ENCODE measurements around the gene CD248. TPM values are rescaled to one million over a fixed set of nuclear protein-coding genes. Genes with fewer than 3 reads are reported as not detected.
A peak's percentile ranks its signal among the peaks of the same experiment; 100 is the strongest.

Gene CD248
- total RNA-seq, 1 donor = 107 TPM

DNA sequence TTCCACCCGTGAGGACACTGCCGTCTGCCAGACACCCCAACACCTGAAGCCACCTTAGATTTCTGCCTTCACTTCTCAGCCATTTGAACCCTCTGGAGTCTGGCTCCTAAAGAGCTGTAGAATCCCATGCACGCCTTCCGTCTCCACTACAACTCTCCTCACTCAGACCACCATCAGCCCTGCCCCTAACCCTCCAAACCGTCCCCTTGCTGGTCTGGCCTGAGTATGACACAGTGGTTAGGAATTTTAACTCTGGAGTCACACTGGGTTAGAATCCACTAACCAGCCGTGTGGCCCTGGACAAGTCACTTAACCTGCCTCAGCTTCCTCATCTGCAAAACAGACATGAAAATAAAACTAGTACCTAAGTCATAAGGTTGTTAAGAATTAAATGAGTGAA, 35.8 kb downstream of the CD248 start:
- no peaks in the 10 kb centered on the region for H3K9me3 ChIP-seq (ENCODE audit: low read depth, low read length)
- peaks cover 4% of the 10 kb centered on the region for H3K4me1 ChIP-seq (ENCODE audit: insufficient read depth, low read length)
- TF ChIP-seq, protein P1, sequence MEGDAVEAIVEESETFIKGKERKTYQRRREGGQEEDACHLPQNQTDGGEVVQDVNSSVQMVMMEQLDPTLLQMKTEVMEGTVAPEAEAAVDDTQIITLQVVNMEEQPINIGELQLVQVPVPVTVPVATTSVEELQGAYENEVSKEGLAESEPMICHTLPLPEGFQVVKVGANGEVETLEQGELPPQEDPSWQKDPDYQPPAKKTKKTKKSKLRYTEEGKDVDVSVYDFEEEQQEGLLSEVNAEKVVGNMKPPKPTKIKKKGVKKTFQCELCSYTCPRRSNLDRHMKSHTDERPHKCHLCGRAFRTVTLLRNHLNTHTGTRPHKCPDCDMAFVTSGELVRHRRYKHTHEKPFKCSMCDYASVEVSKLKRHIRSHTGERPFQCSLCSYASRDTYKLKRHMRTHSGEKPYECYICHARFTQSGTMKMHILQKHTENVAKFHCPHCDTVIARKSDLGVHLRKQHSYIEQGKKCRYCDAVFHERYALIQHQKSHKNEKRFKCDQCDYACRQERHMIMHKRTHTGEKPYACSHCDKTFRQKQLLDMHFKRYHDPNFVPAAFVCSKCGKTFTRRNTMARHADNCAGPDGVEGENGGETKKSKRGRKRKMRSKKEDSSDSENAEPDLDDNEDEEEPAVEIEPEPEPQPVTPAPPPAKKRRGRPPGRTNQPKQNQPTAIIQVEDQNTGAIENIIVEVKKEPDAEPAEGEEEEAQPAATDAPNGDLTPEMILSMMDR (IDR thresholded peaks at IDR 0.05; ENCODE audit: extremely low read depth, low read depth, low read length) = no peak
- no peak for DNase-seq (ENCODE audit: insufficient read length, low spot score, missing footprints)
- no peak overlapping the region for H2AFZ ChIP-seq (ENCODE audit: low read length)
- H3K27me3 ChIP-seq (ENCODE audit: insufficient read depth, low read length) = peaks cover 6% of the 10 kb centered on the region
- peaks cover 18% of the 10 kb centered on the region for H3K79me2 ChIP-seq (ENCODE audit: insufficient read depth, low read length)
- H3K36me3 ChIP-seq (ENCODE audit: insufficient read depth, low read length) = peaks cover 22% of the 10 kb centered on the region
- no peak overlapping the region for H3K4me3 ChIP-seq (ENCODE audit: insufficient read depth, low read length)
- H3K27ac ChIP-seq (ENCODE audit: low read depth, low read length) = no peak overlapping the region
- no peak overlapping the region for H3K4me2 ChIP-seq (ENCODE audit: insufficient read depth, low read length)
- peaks cover 36% of the 10 kb centered on the region for H4K20me1 ChIP-seq (ENCODE audit: insufficient read depth, low read length)

DNA sequence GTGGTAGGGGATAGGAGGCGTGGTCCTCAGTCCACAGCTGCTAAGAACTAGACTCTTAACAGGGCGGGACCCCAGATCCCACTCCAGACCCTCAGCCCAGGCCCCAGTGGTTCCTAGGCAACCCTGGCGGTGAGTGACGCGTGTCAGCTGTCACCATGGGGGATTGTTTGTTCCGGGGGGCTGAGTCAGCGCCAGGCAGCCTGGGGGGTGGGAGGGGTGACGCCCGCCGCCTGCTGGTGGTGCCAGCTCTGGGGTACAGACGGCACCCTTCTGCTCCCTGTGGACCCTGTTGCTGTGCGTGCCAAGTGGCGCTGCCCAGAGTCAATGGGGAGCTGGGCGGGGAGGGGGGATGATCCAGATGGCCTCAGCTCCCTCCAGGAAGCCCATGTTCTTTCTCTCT, 36.4 kb downstream of the CD248 start:
- H2AFZ ChIP-seq (ENCODE audit: low read length) = no peak overlapping the region
- no peak for DNase-seq (ENCODE audit: insufficient read length, low spot score, missing footprints)
- H3K4me3 ChIP-seq (ENCODE audit: insufficient read depth, low read length) = no peak overlapping the region
- H3K27me3 ChIP-seq (ENCODE audit: insufficient read depth, low read length) = peaks cover 6% of the 10 kb centered on the region
- H4K20me1 ChIP-seq (ENCODE audit: insufficient read depth, low read length) = peaks cover 30% of the 10 kb centered on the region
- peaks cover 4% of the 10 kb centered on the region for H3K4me1 ChIP-seq (ENCODE audit: insufficient read depth, low read length)
- no peak overlapping the region for H3K27ac ChIP-seq (ENCODE audit: low read depth, low read length)
- TF ChIP-seq, protein P1 (IDR thresholded peaks at IDR 0.05; ENCODE audit: extremely low read depth, low read depth, low read length) = no peak
- peaks cover 22% of the 10 kb centered on the region for H3K36me3 ChIP-seq (ENCODE audit: insufficient read depth, low read length)
- no peaks in the 10 kb centered on the region for H3K9me3 ChIP-seq (ENCODE audit: low read depth, low read length)
- H3K79me2 ChIP-seq (ENCODE audit: insufficient read depth, low read length) = peaks cover 13% of the 10 kb centered on the region
- H3K4me2 ChIP-seq (ENCODE audit: insufficient read depth, low read length) = no peak overlapping the region

- Histone ChIP-seq H4K20me1 (ENCODE audit: insufficient read depth, low read length) (peaks cover 20% of the 10 kb centered on the region), H3K79me2 (ENCODE audit: insufficient read depth, low read length) (peaks cover under 1% of the 10 kb centered on the region), H3K36me3 (ENCODE audit: insufficient read depth, low read length) (peaks cover 22% of the 10 kb centered on the region), H3K4me1 (ENCODE audit: insufficient read depth, low read length) (peaks cover 4% of the 10 kb centered on the region), H2AFZ (ENCODE audit: low read length) (no peak overlapping the region), H3K4me3 (ENCODE audit: insufficient read depth, low read length) (no peak overlapping the region), H3K4me2 (ENCODE audit: insufficient read depth, low read length) (no peak overlapping the region), H3K27me3 (ENCODE audit: insufficient read depth, low read length) (peaks cover 6% of the 10 kb centered on the region), H3K9me3 (ENCODE audit: low read depth, low read length) (no peaks in the 10 kb centered on the region), H3K27ac (ENCODE audit: low read depth, low read length) (no peak overlapping the region)
- DNase-seq (ENCODE audit: insufficient read length, low spot score, missing footprints) = peak; percentile 90
- TF ChIP-seq, protein P1 (IDR thresholded peaks at IDR 0.05; ENCODE audit: extremely low read depth, low read depth, low read length) = no peak
Observed at GRCh38 chr11:66279092-66279734, 37.6 kb downstream of the CD248 start.

DNA sequence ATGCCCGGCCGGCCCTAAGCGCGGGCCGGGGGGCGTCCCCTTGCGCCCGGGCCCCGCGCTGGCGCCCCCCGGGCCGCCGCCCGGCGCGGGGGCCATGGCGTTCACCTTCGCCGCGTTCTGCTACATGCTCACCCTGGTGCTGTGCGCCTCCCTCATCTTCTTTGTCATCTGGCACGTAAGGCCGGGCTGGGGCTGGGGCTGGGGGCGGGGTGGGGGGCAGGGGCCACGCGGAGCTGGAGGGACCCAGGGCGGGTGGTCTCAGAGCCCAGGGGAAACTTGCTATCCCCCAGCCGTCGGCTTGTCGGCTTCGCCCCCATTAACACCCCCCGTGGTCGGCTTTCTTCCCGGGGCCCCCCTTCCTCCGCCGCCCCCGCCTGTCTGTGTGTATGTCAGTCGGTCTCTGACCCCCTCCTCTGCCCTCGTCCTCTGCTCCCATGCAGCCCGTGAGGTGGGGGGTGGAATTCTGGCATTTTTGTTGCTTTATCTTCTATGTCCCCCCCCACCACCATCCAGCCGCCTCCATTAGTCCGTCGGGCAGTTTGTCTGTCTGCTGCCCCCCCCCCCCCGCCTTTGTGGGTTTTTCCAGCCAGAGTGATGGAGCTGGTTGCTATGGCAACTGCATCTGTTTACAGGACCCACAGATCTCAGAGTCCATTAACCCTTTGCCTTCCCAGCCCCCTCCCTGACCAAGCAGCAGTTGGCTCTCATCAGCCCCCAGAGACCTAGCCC, 38.3 kb downstream of the CD248 start:
- no peaks in the 10 kb centered on the region for H3K9me3 ChIP-seq (ENCODE audit: low read depth, low read length)
- H3K4me3 ChIP-seq (ENCODE audit: insufficient read depth, low read length) = no peak overlapping the region
- TF ChIP-seq, protein P1 (IDR thresholded peaks at IDR 0.05; ENCODE audit: extremely low read depth, low read depth, low read length) = no peak
- no peak overlapping the region for H3K4me2 ChIP-seq (ENCODE audit: insufficient read depth, low read length)
- H3K27me3 ChIP-seq (ENCODE audit: insufficient read depth, low read length) = peaks cover 6% of the 10 kb centered on the region
- no peak overlapping the region for H2AFZ ChIP-seq (ENCODE audit: low read length)
- peak; percentile 91 for DNase-seq (ENCODE audit: insufficient read length, low spot score, missing footprints)
- no peaks in the 10 kb centered on the region for H3K79me2 ChIP-seq (ENCODE audit: insufficient read depth, low read length)
- peaks cover 27% of the 10 kb centered on the region for H3K36me3 ChIP-seq (ENCODE audit: insufficient read depth, low read length)
- peaks cover 21% of the 10 kb centered on the region for H4K20me1 ChIP-seq (ENCODE audit: insufficient read depth, low read length)
- H3K4me1 ChIP-seq (ENCODE audit: insufficient read depth, low read length) = peaks cover 4% of the 10 kb centered on the region
- H3K27ac ChIP-seq (ENCODE audit: low read depth, low read length) = no peak overlapping the region
